ENCODE results near the gene UTP25. TPM values are rescaled to one million over a fixed set of nuclear protein-coding genes. Genes with fewer than 3 reads are reported as not detected.
A peak's percentile ranks its signal among the peaks of the same experiment; 100 is the strongest.

Gene UTP25
- total RNA-seq, 4 donors from 2014 or later, result 3.9 to 4.6 (median 4.2) TPM

DNA sequence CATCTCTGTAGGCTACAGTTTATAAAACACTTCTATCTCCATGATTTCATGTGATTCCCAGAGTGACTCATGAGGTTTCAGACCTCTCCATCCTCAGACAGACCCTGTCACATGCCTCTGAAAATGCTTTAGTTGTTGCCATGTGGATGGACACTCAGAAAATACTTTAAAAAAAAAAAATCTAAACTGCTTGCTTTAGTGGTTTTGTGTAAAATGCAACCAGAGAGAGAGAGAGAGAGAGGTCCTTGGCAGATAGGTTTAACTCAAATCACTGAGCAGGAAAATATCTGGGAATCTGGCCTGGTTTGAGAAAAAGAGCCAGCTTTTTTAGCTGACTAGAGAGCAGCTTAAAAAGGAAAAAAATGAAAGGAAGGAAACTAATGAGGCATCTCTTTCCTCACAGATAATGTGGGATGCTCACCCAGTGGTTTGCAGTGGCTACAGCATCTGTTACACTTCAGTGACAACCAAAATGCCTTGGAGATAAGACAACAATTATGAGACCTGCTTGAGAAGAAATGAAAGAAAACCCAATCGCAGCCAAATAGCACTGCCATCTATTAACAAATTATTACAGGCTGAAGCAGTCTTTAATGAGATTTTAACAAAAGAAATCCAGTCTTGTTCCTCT lies 55.7 kb downstream of the UTP25 start:
- in situ Hi-C loops (cut with MboI; ENCODE audit: low sequenced_read_pairs in 4 of 4), result no loop called here
- peaks cover 0 to 4% (median 3%) of the 10 kb centered on the region in 3 donors for H3K27me3 ChIP-seq
- no peaks in the 10 kb centered on the region for H3K9me3 ChIP-seq

GRCh38 chr1:209884249-209884648 lies 56.5 kb downstream of the UTP25 start:
- in situ Hi-C loops (cut with MboI; ENCODE audit: low sequenced_read_pairs in 4 of 4) (no loop called here), intact Hi-C loops (cut with DNase I; ENCODE audit: low total_unique reads) (no loop called here)
- Histone ChIP-seq H3K27me3 (peaks cover 0 to 3% (median under 1%) of the 10 kb centered on the region in 3 donors), H3K4me3 (no peak overlapping the region), H3K4me1 (no peaks in the 10 kb centered on the region), H3K9me3 (no peaks in the 10 kb centered on the region), H3K27ac (no peak overlapping the region), H3K36me3 (no peaks in the 10 kb centered on the region)
- TF ChIP-seq, protein P1, sequence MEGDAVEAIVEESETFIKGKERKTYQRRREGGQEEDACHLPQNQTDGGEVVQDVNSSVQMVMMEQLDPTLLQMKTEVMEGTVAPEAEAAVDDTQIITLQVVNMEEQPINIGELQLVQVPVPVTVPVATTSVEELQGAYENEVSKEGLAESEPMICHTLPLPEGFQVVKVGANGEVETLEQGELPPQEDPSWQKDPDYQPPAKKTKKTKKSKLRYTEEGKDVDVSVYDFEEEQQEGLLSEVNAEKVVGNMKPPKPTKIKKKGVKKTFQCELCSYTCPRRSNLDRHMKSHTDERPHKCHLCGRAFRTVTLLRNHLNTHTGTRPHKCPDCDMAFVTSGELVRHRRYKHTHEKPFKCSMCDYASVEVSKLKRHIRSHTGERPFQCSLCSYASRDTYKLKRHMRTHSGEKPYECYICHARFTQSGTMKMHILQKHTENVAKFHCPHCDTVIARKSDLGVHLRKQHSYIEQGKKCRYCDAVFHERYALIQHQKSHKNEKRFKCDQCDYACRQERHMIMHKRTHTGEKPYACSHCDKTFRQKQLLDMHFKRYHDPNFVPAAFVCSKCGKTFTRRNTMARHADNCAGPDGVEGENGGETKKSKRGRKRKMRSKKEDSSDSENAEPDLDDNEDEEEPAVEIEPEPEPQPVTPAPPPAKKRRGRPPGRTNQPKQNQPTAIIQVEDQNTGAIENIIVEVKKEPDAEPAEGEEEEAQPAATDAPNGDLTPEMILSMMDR (IDR thresholded peaks at IDR 0.05 in 4 of 5, conservative IDR thresholded peaks at IDR 0.05 in 1 of 5), result no peak
- no peak for DNase-seq
- ATAC-seq, result no peak

More for the DNA sequence above, 55.7 kb downstream of the UTP25 start:
- Histone ChIP-seq H3K36me3 (no peaks in the 10 kb centered on the region), H3K4me1 (no peaks in the 10 kb centered on the region), H3K4me3 (no peak overlapping the region), H3K27ac (no peak overlapping the region)
- no peak for DNase-seq
- TF ChIP-seq POLR2A (IDR thresholded peaks at IDR 0.05), result no peak
- TF ChIP-seq, protein P1 (IDR thresholded peaks at IDR 0.05 in 4 of 5, conservative IDR thresholded peaks at IDR 0.05 in 1 of 5), result no peak
- ATAC-seq, result no peak
- intact Hi-C loops (cut with DNase I; ENCODE audit: low total_unique reads), result no loop called here

GRCh38 chr1:209884665-209885117 lies 56.9 kb downstream of the UTP25 start:
- peak; percentile 13 to 37 for DNase-seq
- Histone ChIP-seq H3K4me1 (no peaks in the 10 kb centered on the region), H3K27ac (no peak overlapping the region), H3K9me3 (no peaks in the 10 kb centered on the region), H3K4me3 (no peak overlapping the region), H3K27me3 (peaks cover 0 to 3% (median 0%) of the 10 kb centered on the region in 3 donors), H3K36me3 (no peaks in the 10 kb centered on the region)
- peak; percentile 42 to 49 for ATAC-seq
- TF ChIP-seq, protein P1 (IDR thresholded peaks at IDR 0.05 in 4 of 5, conservative IDR thresholded peaks at IDR 0.05 in 1 of 5), result no peak
- no peak for TF ChIP-seq POLR2A (IDR thresholded peaks at IDR 0.05)
- in situ Hi-C loops (cut with MboI; ENCODE audit: low sequenced_read_pairs in 4 of 4), result no loop called here
- intact Hi-C loops (cut with DNase I; ENCODE audit: low total_unique reads), result no loop called here

DNA sequence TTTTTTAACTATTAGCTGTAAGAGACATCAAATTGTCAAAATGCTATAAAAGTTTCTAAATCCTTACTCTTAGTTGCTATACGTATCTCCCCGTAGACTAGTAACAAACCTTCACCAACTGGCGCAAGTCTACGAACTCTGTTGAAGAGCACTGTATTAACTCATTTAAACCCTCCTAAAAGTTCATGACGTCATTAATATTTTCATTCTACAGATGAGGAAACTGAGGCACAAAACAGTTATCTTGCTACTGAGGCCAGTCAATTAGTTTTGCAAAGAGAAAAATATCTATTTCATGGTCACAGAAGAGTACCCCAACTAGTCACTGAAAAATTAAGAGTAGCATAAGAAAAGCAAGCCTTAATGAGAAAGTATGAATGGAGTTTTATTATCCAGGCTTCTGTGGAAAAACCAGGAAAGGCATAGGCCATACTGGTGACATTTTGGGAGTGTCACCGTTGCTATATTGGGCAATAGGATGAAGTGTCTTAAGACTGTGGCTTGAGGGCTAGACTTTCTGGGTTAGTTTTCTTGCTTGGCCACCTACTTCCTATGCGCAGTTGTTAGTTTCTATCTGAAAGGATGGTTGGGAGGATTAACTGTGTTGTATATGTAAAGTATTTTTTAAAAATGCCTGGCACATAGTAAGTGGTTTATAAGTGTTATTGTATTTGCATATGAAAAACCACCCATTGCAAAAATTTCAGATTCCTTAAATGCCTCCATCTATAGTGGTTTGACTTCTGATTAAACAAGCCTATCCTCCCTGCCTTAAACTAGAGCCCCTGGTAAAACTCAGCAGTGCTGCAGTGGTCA lies 57.8 kb downstream of the UTP25 start:
- no peaks in the 10 kb centered on the region for H3K4me1 ChIP-seq
- ATAC-seq (no peak), DNase-seq (no peak)
- H3K27ac ChIP-seq, result no peak overlapping the region
- H3K27me3 ChIP-seq, result no peaks in the 10 kb centered on the region
- no peaks in the 10 kb centered on the region for H3K9me3 ChIP-seq
- no peaks in the 10 kb centered on the region for H3K36me3 ChIP-seq
- no peak overlapping the region for H3K4me3 ChIP-seq
- TF ChIP-seq, protein P1 (IDR thresholded peaks at IDR 0.05 in 4 of 5, conservative IDR thresholded peaks at IDR 0.05 in 1 of 5), result no peak
- no peak for TF ChIP-seq POLR2A (IDR thresholded peaks at IDR 0.05)
- in situ Hi-C loops (cut with MboI; ENCODE audit: low sequenced_read_pairs in 4 of 4), result no loop called here
- intact Hi-C loops (cut with DNase I; ENCODE audit: low total_unique reads), result no loop called here
